Activated CD8-positive, alpha-beta T cell treated with anti-CD3 and anti-CD28 coated beads for 36 hours (primary cell): ENCODE measurements around the gene AXDND1. TPM values are rescaled to one million over a fixed set of nuclear protein-coding genes. Genes with fewer than 3 reads are reported as not detected.
"Not testable (repeated sequence)": the region's sequence is repeated elsewhere in the genome, so short reads cannot be mapped to it uniquely, and the experiment has no call there.

ENCODE experiments used
- ATAC-seq: fragments of 200-7000 bp; cut with Tn5 transposase; one replicate; pipeline ENCODE4 v1.10.0; 2021; ENCODE audit warnings: mild to moderate bottlenecking, moderate library complexity
- CTCF ChIA-PET: fragments of 350-600 bp; sonication (Branson Sonifier 250); formaldehyde crosslinking; loops from one replicate; lab custom pipeline; 2021; ENCODE audit warnings: antibody characterized with exemption; lab: Charles Lee
- POLR2A ChIA-PET: fragments of 350-600 bp; sonication (Branson Sonifier 250); formaldehyde crosslinking; loops from one replicate; lab custom pipeline; 2021; ENCODE audit warnings: antibody characterized with exemption; lab: Charles Lee
- DNase-seq: peaks from one replicate; pipeline ENCODE4 v3.0.0-alpha.2; 2020
- H3K27ac Mint-ChIP-seq: one replicate; pipeline ENCODE4 v1.8.0; 2021; ENCODE audit warnings: mild to moderate bottlenecking, mixed read lengths
- H3K27me3 Mint-ChIP-seq: one replicate; pipeline ENCODE4 v1.8.0; 2021; ENCODE audit warnings: mixed read lengths
- H3K36me3 Mint-ChIP-seq: one replicate; pipeline ENCODE4 v1.8.0; 2021; ENCODE audit warnings: low read depth, mixed read lengths
- H3K4me1 Mint-ChIP-seq: one replicate; pipeline ENCODE4 v1.8.0; 2021; ENCODE audit warnings: low read depth, mixed read lengths
- H3K4me3 Mint-ChIP-seq: one replicate; pipeline ENCODE4 v1.8.0; 2021; ENCODE audit warnings: mild to moderate bottlenecking, moderate library complexity, mixed read lengths
- H3K9me3 Mint-ChIP-seq: one replicate; pipeline ENCODE4 v1.8.0; 2021; ENCODE audit warnings: mixed read lengths
- intact Hi-C: fragments of 100-400 bp; cut with micrococcal nuclease; formaldehyde crosslinking; loops from one replicate; pipeline ENCODE4 v1.10.0; 2022
- total RNA-seq, 2 experiments: library from RNA; stranded (reverse); gene quantifications; one replicate each; pipeline ENCODE4 v1.2.3, GENCODE V29; 2021
- TF ChIP-seq, protein P1 (sequence below): fragments of 200-600 bp; IDR thresholded peaks from one replicate; pipeline ENCODE4 v1.8.0; 2022; ENCODE audit warnings: antibody characterized with exemption, mild to moderate bottlenecking

Gene AXDND1
- total RNA-seq, 2 experiments from 2014 or later = 0.27 to 1.5 TPM

DNA sequence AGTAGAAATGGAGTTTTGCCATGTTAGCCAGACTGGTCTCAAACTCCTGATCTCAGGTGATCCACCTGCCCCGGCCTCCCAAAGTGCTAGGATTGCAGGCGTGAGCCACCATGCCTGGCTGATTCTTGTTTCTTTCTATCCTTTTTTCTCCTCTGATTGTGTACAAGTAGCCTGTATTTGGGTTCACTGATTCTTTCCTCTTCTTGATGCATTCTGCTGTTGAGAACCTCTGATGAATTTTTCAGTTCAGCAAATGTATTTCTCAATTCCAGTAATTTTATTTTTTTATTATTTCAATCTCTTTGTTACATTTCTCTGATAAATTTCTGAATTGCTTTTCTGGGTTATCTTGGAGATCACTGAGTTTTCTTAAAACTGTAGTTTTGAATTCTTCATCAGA, 58.8 kb downstream of the AXDND1 start:
- peaks cover 3% of the 10 kb centered on the region for H3K27me3 Mint-ChIP-seq
- H3K4me1 Mint-ChIP-seq = no peaks in the 10 kb centered on the region
- no peak overlapping the region for H3K27ac Mint-ChIP-seq
- CTCF ChIA-PET = no interaction called here
- TF ChIP-seq, protein P1, sequence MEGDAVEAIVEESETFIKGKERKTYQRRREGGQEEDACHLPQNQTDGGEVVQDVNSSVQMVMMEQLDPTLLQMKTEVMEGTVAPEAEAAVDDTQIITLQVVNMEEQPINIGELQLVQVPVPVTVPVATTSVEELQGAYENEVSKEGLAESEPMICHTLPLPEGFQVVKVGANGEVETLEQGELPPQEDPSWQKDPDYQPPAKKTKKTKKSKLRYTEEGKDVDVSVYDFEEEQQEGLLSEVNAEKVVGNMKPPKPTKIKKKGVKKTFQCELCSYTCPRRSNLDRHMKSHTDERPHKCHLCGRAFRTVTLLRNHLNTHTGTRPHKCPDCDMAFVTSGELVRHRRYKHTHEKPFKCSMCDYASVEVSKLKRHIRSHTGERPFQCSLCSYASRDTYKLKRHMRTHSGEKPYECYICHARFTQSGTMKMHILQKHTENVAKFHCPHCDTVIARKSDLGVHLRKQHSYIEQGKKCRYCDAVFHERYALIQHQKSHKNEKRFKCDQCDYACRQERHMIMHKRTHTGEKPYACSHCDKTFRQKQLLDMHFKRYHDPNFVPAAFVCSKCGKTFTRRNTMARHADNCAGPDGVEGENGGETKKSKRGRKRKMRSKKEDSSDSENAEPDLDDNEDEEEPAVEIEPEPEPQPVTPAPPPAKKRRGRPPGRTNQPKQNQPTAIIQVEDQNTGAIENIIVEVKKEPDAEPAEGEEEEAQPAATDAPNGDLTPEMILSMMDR = no peak
- H3K9me3 Mint-ChIP-seq = peaks cover 18% of the 10 kb centered on the region
- intact Hi-C loops = no loop called here
- peaks cover 2% of the 10 kb centered on the region for H3K36me3 Mint-ChIP-seq
- ATAC-seq (no peak), DNase-seq (no peak)
- H3K4me3 Mint-ChIP-seq = no peak overlapping the region
- POLR2A ChIA-PET = no interaction called here

DNA sequence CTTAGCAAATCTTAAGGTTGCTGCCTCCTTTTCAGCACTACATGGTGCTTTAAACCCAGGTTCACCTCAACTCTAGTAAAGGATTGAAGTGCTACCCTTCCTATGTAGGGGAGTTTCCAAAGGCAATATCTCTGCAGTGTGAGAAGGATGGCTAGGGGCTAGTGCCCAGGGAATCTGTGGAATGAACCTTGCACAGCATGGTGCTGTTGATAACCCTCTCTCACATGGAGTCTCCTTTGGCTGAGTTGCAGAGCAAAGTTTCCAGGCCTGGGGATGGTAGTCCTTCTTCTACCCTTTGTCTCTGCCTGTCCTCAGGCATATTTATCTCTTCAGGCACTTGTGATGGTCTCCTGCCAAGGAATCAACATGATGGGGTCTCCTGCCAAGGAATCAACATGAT, 59.4 kb downstream of the AXDND1 start:
- ChIA-PET CTCF (no interaction called here), POLR2A (no interaction called here)
- TF ChIP-seq, protein P1 = no peak
- no peak for ATAC-seq
- Mint-ChIP-seq H3K4me3 (no peak overlapping the region), H3K36me3 (peaks cover 2% of the 10 kb centered on the region), H3K27ac (no peak overlapping the region), H3K27me3 (peaks cover 3% of the 10 kb centered on the region), H3K9me3 (peaks cover 18% of the 10 kb centered on the region), H3K4me1 (no peaks in the 10 kb centered on the region)
- DNase-seq = no peak
- intact Hi-C loops = no loop called here

DNA sequence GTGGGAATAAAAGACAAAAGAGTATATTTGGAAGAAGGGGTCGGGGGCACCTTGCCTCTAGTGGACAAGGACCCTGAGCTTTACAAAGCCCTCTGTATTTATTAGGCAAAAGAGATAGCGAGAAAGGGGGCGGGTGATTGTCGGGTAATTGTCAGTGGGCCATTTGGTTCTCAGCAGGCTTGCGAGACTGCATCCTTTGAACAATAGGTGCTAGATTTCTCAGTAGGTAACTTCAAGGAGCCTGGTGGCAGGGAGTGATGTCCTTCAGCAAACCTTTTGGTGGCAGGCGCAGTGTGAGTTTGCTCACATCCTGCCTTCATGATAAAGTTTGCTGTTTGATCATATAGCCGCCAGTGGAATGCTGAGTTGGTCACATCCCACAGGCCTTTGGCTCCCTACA, 71.4 kb downstream of the AXDND1 start:
- Mint-ChIP-seq H3K4me3 (no peak overlapping the region), H3K4me1 (no peaks in the 10 kb centered on the region), H3K36me3 (no peaks in the 10 kb centered on the region), H3K9me3 (no peaks in the 10 kb centered on the region), H3K27ac (no peak overlapping the region), H3K27me3 (peaks cover 14% of the 10 kb centered on the region)
- TF ChIP-seq, protein P1 = no peak
- DNase-seq (no peak), ATAC-seq (no peak)
- POLR2A ChIA-PET = no interaction called here
- CTCF ChIA-PET = no interaction called here
- intact Hi-C loops = no loop called here

DNA sequence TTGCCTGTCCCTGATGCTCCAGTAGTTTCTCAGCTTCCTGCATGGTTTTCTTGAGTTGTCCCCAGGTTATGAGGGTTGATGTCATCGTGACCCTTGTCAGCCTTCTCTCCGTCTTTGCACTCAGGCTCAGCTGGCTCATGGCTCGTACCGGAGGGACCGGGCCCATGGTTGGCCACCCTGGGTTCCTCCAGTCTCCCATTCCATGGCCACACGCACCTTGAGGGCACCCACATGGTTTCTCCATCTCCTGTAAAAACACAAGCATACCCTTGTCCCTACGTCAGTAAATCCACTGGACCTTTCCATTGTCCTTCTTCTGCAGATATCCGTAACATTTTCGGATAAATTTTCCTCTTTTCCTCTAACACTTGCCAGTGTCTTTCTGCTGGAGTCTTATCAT, 73.9 kb downstream of the AXDND1 start:
- H3K27ac Mint-ChIP-seq, H3K4me1 Mint-ChIP-seq, DNase-seq, ATAC-seq, CTCF ChIA-PET, H3K4me3 Mint-ChIP-seq, H3K36me3 Mint-ChIP-seq, intact Hi-C loops, H3K9me3 Mint-ChIP-seq, H3K27me3 Mint-ChIP-seq: not testable (repeated sequence)
- POLR2A ChIA-PET = interaction anchor here (0.7 kb wide), 1 partner anchor 9 kb away, joined by 3 read pairs; no protein-coding TSS in a partner anchor

DNA sequence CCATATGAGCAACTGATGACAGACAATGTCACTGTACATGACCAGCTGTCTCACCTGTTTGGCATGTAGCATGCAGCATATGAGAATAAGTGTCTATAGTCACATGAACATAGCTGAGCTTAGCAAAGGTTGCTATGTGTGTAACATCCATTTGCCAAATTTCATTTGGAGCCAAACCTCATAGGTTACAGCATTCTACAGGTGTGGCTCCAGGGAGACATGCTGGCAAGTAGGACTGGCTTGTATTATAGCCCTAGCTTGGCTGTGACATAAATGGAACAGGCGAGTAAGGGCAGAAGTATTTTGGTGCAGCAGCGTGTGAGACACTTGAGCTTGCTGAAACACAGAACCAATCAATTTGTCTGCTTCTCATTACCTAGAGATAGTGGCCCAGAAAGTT, 74.5 kb downstream of the AXDND1 start:
- H3K27me3 Mint-ChIP-seq, H3K4me1 Mint-ChIP-seq, DNase-seq, intact Hi-C loops, H3K9me3 Mint-ChIP-seq, H3K27ac Mint-ChIP-seq, H3K36me3 Mint-ChIP-seq, ATAC-seq, H3K4me3 Mint-ChIP-seq: not testable (repeated sequence)
- ChIA-PET CTCF (interaction anchor here (0.9 kb wide), 1 partner anchor 71 kb away, joined by 3 read pairs; no protein-coding TSS in a partner anchor), POLR2A (interaction anchor here (0.7 kb wide), 1 partner anchor 9 kb away, joined by 3 read pairs; no protein-coding TSS in a partner anchor)

DNA sequence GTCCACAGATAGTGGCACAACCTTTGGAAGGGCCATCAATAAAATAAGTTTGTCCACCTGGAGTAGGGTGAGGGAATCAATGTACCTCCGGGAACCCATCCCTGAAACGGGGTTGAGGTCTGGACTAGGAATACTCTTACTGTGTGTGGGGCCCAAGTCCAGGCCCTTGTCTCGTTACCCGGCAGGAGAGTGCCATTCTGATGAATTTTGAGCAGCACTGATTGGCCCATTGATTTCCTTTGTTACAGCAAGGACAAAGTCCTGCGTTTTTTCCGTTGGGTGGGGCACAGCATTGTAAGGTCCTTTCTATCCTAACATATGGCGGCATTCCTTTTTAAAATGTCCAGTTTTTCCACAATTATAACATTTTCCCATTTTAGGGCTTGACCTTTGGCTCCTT, 75.2 kb downstream of the AXDND1 start:
- Mint-ChIP-seq H3K27me3 (peaks cover 8% of the 10 kb centered on the region), H3K4me3 (no peak overlapping the region), H3K9me3 (no peaks in the 10 kb centered on the region), H3K4me1 (no peaks in the 10 kb centered on the region), H3K36me3 (no peaks in the 10 kb centered on the region), H3K27ac (no peak overlapping the region)
- intact Hi-C loops = no loop called here
- DNase-seq (no peak), ATAC-seq (no peak)
- POLR2A ChIA-PET = no interaction called here
- TF ChIP-seq, protein P1 = no peak
- CTCF ChIA-PET = interaction anchor here (0.9 kb wide), 1 partner anchor 72 kb away, joined by 3 read pairs; no protein-coding TSS in a partner anchor
